ENCODE measurements around the gene PACSIN1. TPM values are rescaled to one million over a fixed set of nuclear protein-coding genes. Genes with fewer than 3 reads are reported as not detected.

The PACSIN1 gene
- total and polyA plus RNA-seq, 2 donors (not counting 3 experiments of a cell fraction or from before 2014, with no cell fraction given): 0.03 TPM; not detected in 1

- H3K4me1 ChIP-seq (ENCODE audit: control insufficient read depth, extremely low read depth, insufficient read depth, low read length): peaks cover 5% of the 10 kb centered on the region
- H3K4me2 ChIP-seq (ENCODE audit: insufficient read depth, low read length): no peak overlapping the region
- H3K9ac ChIP-seq (replicated peaks; ENCODE audit: extremely low read depth, insufficient read depth, low read length): no peak overlapping the region
- no peaks in the 10 kb centered on the region for H3K27me3 ChIP-seq (ENCODE audit: control insufficient read depth in 2 of 2, insufficient read depth in 2 of 2, low read length in 2 of 2)
- H3K4me3 ChIP-seq (replicated peaks in 1 of 3; ENCODE audit: insufficient read depth in 1 of 3, low read depth in 1 of 3, low read length in 3 of 3): no peak overlapping the region
- no peaks in the 10 kb centered on the region for H3K9me1 ChIP-seq (replicated peaks; ENCODE audit: control insufficient read depth, extremely low read depth, insufficient read depth, low read length)
- dilution Hi-C loops (cut with MboI; ENCODE audit: extremely low pct_ligation_motif_present, low sequenced_read_pairs): no loop called here
- CTCF ChIA-PET: no interaction called here
- H3K79me2 ChIP-seq (ENCODE audit: control insufficient read depth, insufficient read depth, low read length): no peaks in the 10 kb centered on the region
- no peaks in the 10 kb centered on the region for H4K20me1 ChIP-seq (replicated peaks; ENCODE audit: control insufficient read depth, extremely low read depth, insufficient read depth, low read length)
- no peaks in the 10 kb centered on the region for H3K9me3 ChIP-seq (replicated peaks; ENCODE audit: control insufficient read depth, insufficient read depth, low read length)
- FAIRE-seq: no peak
- TF ChIP-seq, protein P1, sequence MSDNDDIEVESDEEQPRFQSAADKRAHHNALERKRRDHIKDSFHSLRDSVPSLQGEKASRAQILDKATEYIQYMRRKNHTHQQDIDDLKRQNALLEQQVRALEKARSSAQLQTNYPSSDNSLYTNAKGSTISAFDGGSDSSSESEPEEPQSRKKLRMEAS (IDR thresholded peaks at IDR 0.05; ENCODE audit: insufficient read depth, insufficient read length): no peak
- TF ChIP-seq GATA2 (IDR thresholded peaks at IDR 0.05; ENCODE audit: insufficient read depth, insufficient read length, low read depth, low read length) (no peak), POLR2A (IDR thresholded peaks at IDR 0.05; ENCODE audit: low read depth, low read length) (no peak), POLR2AphosphoS5 (IDR thresholded peaks at IDR 0.05; ENCODE audit: insufficient read depth, low read depth, low read length) (no peak), JUN (IDR thresholded peaks at IDR 0.05; ENCODE audit: borderline replicate concordance, insufficient read depth, insufficient read length, low read depth) (no peak), FOS (IDR thresholded peaks at IDR 0.05; ENCODE audit: borderline replicate concordance, insufficient read depth, low read length) (no peak), MYC (IDR thresholded peaks at IDR 0.05; ENCODE audit: low read depth, low read length) (no peak), EZH2 (IDR thresholded peaks at IDR 0.05; ENCODE audit: borderline replicate concordance, low read depth, low read length, severe bottlenecking) (no peak)
- TF ChIP-seq, protein P2, sequence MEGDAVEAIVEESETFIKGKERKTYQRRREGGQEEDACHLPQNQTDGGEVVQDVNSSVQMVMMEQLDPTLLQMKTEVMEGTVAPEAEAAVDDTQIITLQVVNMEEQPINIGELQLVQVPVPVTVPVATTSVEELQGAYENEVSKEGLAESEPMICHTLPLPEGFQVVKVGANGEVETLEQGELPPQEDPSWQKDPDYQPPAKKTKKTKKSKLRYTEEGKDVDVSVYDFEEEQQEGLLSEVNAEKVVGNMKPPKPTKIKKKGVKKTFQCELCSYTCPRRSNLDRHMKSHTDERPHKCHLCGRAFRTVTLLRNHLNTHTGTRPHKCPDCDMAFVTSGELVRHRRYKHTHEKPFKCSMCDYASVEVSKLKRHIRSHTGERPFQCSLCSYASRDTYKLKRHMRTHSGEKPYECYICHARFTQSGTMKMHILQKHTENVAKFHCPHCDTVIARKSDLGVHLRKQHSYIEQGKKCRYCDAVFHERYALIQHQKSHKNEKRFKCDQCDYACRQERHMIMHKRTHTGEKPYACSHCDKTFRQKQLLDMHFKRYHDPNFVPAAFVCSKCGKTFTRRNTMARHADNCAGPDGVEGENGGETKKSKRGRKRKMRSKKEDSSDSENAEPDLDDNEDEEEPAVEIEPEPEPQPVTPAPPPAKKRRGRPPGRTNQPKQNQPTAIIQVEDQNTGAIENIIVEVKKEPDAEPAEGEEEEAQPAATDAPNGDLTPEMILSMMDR (IDR thresholded peaks at IDR 0.05; ENCODE audit: extremely low read depth in 1 of 2, insufficient read depth in 1 of 2, low read depth in 1 of 2, low read length in 2 of 2): no peak
- no peak overlapping the region for H2AFZ ChIP-seq (ENCODE audit: low read depth, low read length)
- DNase-seq (ENCODE audit: low read depth, low spot score): no peak
- POLR2A ChIA-PET: no interaction called here
- intact Hi-C loops (cut with micrococcal nuclease): no loop called here
- BruUV-seq (replicated peaks): no TSS peak
- no peak overlapping the region for H3K27ac ChIP-seq (ENCODE audit: insufficient read depth, low read depth, low read length)
- no peaks in the 10 kb centered on the region for H3K36me3 ChIP-seq (ENCODE audit: control insufficient read depth in 2 of 2, extremely low read depth in 1 of 2, insufficient read depth in 2 of 2, low read length in 2 of 2)
These were observed 92.4 kb downstream of the PACSIN1 start for GRCh38 chr6:34558172-34558714.

All from endothelial cell of umbilical vein (primary cell).